Panc1 (cell line): Measurements from ENCODE around the gene NAA16. TPM values are rescaled to one million over a fixed set of nuclear protein-coding genes. Genes with fewer than 3 reads are reported as not detected.

Source experiments
- ATAC-seq: fragments of 200-7000 bp; cut with Tn5 transposase; 2 replicates; pipeline ENCODE4 v1.9.1; 2020; ENCODE audit warnings: mild to moderate bottlenecking, moderate library complexity
- BruUV-seq: library from RNA; stranded (reverse); fragments of 400-500 nt; replicated peaks from 2 replicates; lab custom pipeline; 2021; lab: Mats Ljungman, UMichigan
- CTCF ChIA-PET: fragments of 300-600 bp; sonication (Branson Sonifier 250); formaldehyde crosslinking; loops from one replicate; lab custom pipeline; 2022; ENCODE audit warnings: antibody characterized with exemption; lab: Charles Lee
- POLR2A ChIA-PET: fragments of 300-600 bp; sonication (Branson Sonifier 250); formaldehyde crosslinking; loops from one replicate; lab custom pipeline; 2022; ENCODE audit warnings: antibody characterized with exemption; lab: Charles Lee
- DNase-seq: peaks from one replicate; pipeline ENCODE4 v3.0.0-alpha.2; 2010; ENCODE audit warnings: low read depth, low spot score
- H3K27ac ChIP-seq: 2 replicates; pipeline ENCODE4 v1.5.1; 2011; ENCODE audit warnings: mild to moderate bottlenecking, low read length, inconsistent platforms
- H3K27me3 ChIP-seq: fragments of 200-500 bp; sonication (Bioruptor generic); 2 replicates; pipeline ENCODE4 v1.6.0; 2014; ENCODE audit warnings: low read length, inconsistent platforms; ENCODE audit not compliant: control insufficient read depth, insufficient read depth
- H3K36me3 ChIP-seq: fragments of 200-500 bp; sonication (Bioruptor generic); 2 replicates; pipeline ENCODE4 v1.5.1; 2014; ENCODE audit warnings: inconsistent platforms, mild to moderate bottlenecking, low read length, moderate library complexity; ENCODE audit not compliant: control insufficient read depth, insufficient read depth
- H3K4me1 ChIP-seq: 2 replicates; pipeline ENCODE4 v1.5.1; 2011; ENCODE audit warnings: inconsistent platforms, mild to moderate bottlenecking, low read length, moderate library complexity; ENCODE audit not compliant: control insufficient read depth, insufficient read depth
- H3K4me3 ChIP-seq, 2 experiments: 2 replicates each; pipeline ENCODE4 v1.5.1; 2011 to 2012; ENCODE audit warnings: low read depth in 2 of 2, low read length in 2 of 2, mild to moderate bottlenecking in 2 of 2, inconsistent platforms in 1 of 2, moderate library complexity in 1 of 2
- H3K9me3 ChIP-seq: fragments of 200-500 bp; sonication (Bioruptor generic); 2 replicates; pipeline ENCODE4 v1.5.1; 2014; ENCODE audit warnings: low read depth, mild to moderate bottlenecking, inconsistent platforms, low read length, moderate library complexity; ENCODE audit not compliant: control insufficient read depth, insufficient read depth
- CTCF ChIP-seq: fragments of 450-650 bp; IDR thresholded peaks from 2 replicates; pipeline ENCODE4 v1.5.1; 2017; ENCODE audit warnings: mild to moderate bottlenecking
- POLR2AphosphoS5 ChIP-seq: IDR thresholded peaks from 2 replicates; pipeline ENCODE4 v1.6.1; 2012; ENCODE audit warnings: mild to moderate bottlenecking, low read depth, low read length, moderate library complexity
- REST ChIP-seq, 2 experiments: IDR thresholded peaks; 2 replicates each; pipeline ENCODE4 v1.6.1; 2011 to 2012; ENCODE audit warnings: low read depth in 2 of 2, control low read depth in 1 of 2, low read length in 1 of 2, mild to moderate bottlenecking in 1 of 2, moderate library complexity in 1 of 2; ENCODE audit not compliant: insufficient read depth in 1 of 2
- SIN3A ChIP-seq: IDR thresholded peaks from 2 replicates; pipeline ENCODE4 v1.6.1; 2012; ENCODE audit warnings: low read depth, mild to moderate bottlenecking, low read length, moderate library complexity, borderline replicate concordance; ENCODE audit not compliant: insufficient read depth
- TCF7L2 ChIP-seq: IDR thresholded peaks from 2 replicates; pipeline ENCODE4 v1.6.1; 2011; ENCODE audit warnings: mild to moderate bottlenecking, low read depth, low read length, inconsistent platforms
- in situ Hi-C: cut with HindIII; loops from 2 replicates; pipeline ENCODE4 v1.10.0; 2016; ENCODE audit warnings: low sequenced_read_pairs, low pct_unique_long_range_greater_than_20kb
- intact Hi-C: fragments of 100-400 bp; cut with micrococcal nuclease; formaldehyde crosslinking; loops from one replicate; pipeline ENCODE4 v1.10.0; 2022; ENCODE audit not compliant: unreplicated experiment
- total RNA-seq: library from RNA; stranded (reverse); gene quantifications from one replicate; pipeline ENCODE4 v1.2.1, GENCODE V29; 2021; ENCODE audit not compliant: unreplicated experiment

NAA16 gene
- total RNA-seq, 1 experiment from 2014 or later, result 24.2 TPM

GRCh38 chr13:41345914-41346589, 35.0 kb downstream of the NAA16 start:
- no peak overlapping the region for H3K4me3 ChIP-seq
- no peak for ATAC-seq
- in situ Hi-C loops, result no loop called here
- ChIA-PET CTCF (no interaction called here), POLR2A (interaction anchor here (0.7 kb wide), 1 partner anchor 166 kb away, joined by 3 read pairs; no protein-coding TSS in a partner anchor)
- H3K36me3 ChIP-seq, result no peaks in the 10 kb centered on the region
- intact Hi-C loops, result no loop called here
- no peak overlapping the region for H3K27ac ChIP-seq
- no peak for DNase-seq
- peaks cover 4% of the 10 kb centered on the region; the same call in 1 of the 2 replicates for H3K4me1 ChIP-seq
- BruUV-seq, result no TSS peak
- H3K9me3 ChIP-seq, result no peaks in the 10 kb centered on the region
- no peaks in the 10 kb centered on the region for H3K27me3 ChIP-seq
- TF ChIP-seq CTCF (no peak), TCF7L2 (no peak), SIN3A (no peak), POLR2AphosphoS5 (no peak), REST (IDR thresholded peaks at IDR 0.05; ENCODE audit: insufficient read depth in 1 of 2, low read depth in 2 of 2, low read length in 1 of 2) (no peak)

- Histone ChIP-seq H3K4me1 (0 out of 2 replicates have a peak, but pooled peaks cover 3% of the 10 kb centered on the region), H3K9me3 (no peaks in the 10 kb centered on the region), H3K27ac (no peak overlapping the region), H3K4me3 (no peak overlapping the region), H3K36me3 (peaks cover 2% of the 10 kb centered on the region; the same call in 1 of the 2 replicates), H3K27me3 (no peaks in the 10 kb centered on the region)
- TF ChIP-seq SIN3A (no peak), CTCF (peak; percentile 84), TCF7L2 (no peak)
- ATAC-seq, result peak; percentile 95
- intact Hi-C loops (no loop called here), in situ Hi-C loops (no loop called here)
- CTCF ChIA-PET, result no interaction called here
- POLR2A ChIA-PET, result no interaction called here
- peak; percentile 25 for DNase-seq
- BruUV-seq, result no TSS peak
Observed at GRCh38 chr13:41352935-41353840, 42.1 kb downstream of the NAA16 start.
